ENCODE data around the gene DNAI7. TPM values are rescaled to one million over a fixed set of nuclear protein-coding genes. Genes with fewer than 3 reads are reported as not detected.

Gene DNAI7
- 0.09 TPM in 1 of 2 replicates, not detected in the other for total RNA-seq

GRCh38 chr12:25195056-25195971, at the start of gene DNAI7, which contains the start of gene ETFRF1:
TSS of gene DNAI7 (minus strand) at chr12:25195160. CDS start at chr12:25195078, 82 bp downstream.
TSS of gene ETFRF1 (plus strand) at chr12:25195237. CDS start at chr12:25203957, 8,720 bp downstream.

Other genes with a start within 250 kb of the DNAI7 start
- gene BCAT1, start 246.1 kb downstream of the DNAI7 start, total RNA-seq: 379 and 407 TPM in 2 replicates
- gene ETFRF1, start 77 bp upstream of the DNAI7 start, total RNA-seq: 17.1 and 19.9 TPM in 2 replicates
- 11.0 and 18.7 TPM in 2 replicates for gene KRAS, start 55.8 kb upstream of the DNAI7 start, total RNA-seq